ENCODE measurements around the gene ERMAP. TPM values are rescaled to one million over a fixed set of nuclear protein-coding genes. Genes with fewer than 3 reads are reported as not detected.

Gene ERMAP
- total RNA-seq, 2 experiments from 2014 or later = 3.1 to 3.2 TPM

Other genes with a start within 250 kb of the ERMAP start
- 100 to 1,000 TPM; 127 to 133 TPM for gene PPIH, start 158.7 kb upstream of the ERMAP start, total RNA-seq
- 1,000 to 10,000 TPM; 1,441 to 1,525 TPM for gene YBX1, start 134.7 kb upstream of the ERMAP start, total RNA-seq
- gene CLDN19, start 76.9 kb upstream of the ERMAP start, total RNA-seq = not detected
- gene P3H1, start 50.1 kb upstream of the ERMAP start, total RNA-seq = 10 to 100 TPM; 24.1 to 27.8 TPM
- 1 to 10 TPM; 6.9 to 7.2 TPM for gene C1orf50, start 49.9 kb upstream of the ERMAP start, total RNA-seq
- gene TMEM269, start 32.1 kb upstream of the ERMAP start, total RNA-seq = under 1 TPM; 0.06 to 0.32 TPM
- 10 to 100 TPM; 11.8 to 13.7 TPM for gene SVBP, start 275 bp downstream of the ERMAP start, total RNA-seq
- gene ZNF691, start 29.5 kb downstream of the ERMAP start, total RNA-seq = 10 to 100 TPM in 1 of 2 experiments, 1 to 10 TPM in 1; 8.7 to 10.0 TPM
- 100 to 1,000 TPM; 105 to 114 TPM for gene SLC2A1, start 141.7 kb downstream of the ERMAP start, total RNA-seq

All from activated naive CD8-positive, alpha-beta T cell treated with anti-CD3 and anti-CD28 coated beads for 36 hours (primary cell).